ENCODE data around the gene CREG1. TPM values are rescaled to one million over a fixed set of nuclear protein-coding genes. Genes with fewer than 3 reads are reported as not detected.

The CREG1 gene
- total RNA-seq, 2 experiments from 2014 or later, result 45.9 to 52.2 TPM

DNA sequence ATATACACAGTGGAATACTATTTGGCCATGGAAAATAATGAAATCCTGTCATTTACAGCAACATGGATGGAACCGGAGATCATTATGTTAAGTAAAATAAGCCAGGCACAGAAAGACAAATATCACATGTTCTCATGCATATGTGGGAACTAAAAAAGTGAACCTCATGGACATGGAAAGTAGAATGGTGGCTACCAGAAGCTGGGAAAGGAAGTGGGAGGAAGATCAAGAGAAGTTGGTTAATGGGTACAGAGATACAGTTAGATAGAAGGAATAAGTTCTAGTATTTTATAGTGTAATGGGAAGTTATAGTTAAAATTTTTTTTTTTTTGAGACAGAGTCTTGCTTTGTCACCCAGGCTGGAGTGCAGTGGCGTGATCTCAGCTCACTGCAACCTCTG lies 34.8 kb upstream of the CREG1 start:
- H3K4me3 ChIP-seq (ENCODE audit: low read depth, low read length, poor library complexity, severe bottlenecking), result no peak overlapping the region
- POLR2A ChIA-PET, result interaction anchor here (1.3 to 1.9 kb wide), 3 partner anchors 12 to 24 kb away, joined by 3 to 4 read pairs (median 3); no protein-coding TSS in a partner anchor
- H3K4me1 ChIP-seq (ENCODE audit: insufficient read depth, low read length, poor library complexity, severe bottlenecking), result peaks cover 6% of the 10 kb centered on the region
- CTCF ChIA-PET (ENCODE audit: unreplicated experiment), result no interaction called here
- DNase-seq (ENCODE audit: low spot score), result no peak
- no peaks in the 10 kb centered on the region for H4K20me1 ChIP-seq (ENCODE audit: insufficient read depth, low read length)
- intact Hi-C loops (cut with micrococcal nuclease; ENCODE audit: unreplicated experiment), result no loop called here
- H3K36me3 ChIP-seq (ENCODE audit: insufficient read depth, low read length), result peaks cover 35% of the 10 kb centered on the region
- H3K27ac ChIP-seq (ENCODE audit: low read depth, low read length, poor library complexity, severe bottlenecking), result no peak overlapping the region
- no peaks in the 10 kb centered on the region for H3K9me3 ChIP-seq (ENCODE audit: low read length)
- no peaks in the 10 kb centered on the region for H3K79me2 ChIP-seq (ENCODE audit: insufficient read depth, low read depth, low read length)
- BruUV-seq (replicated peaks), result no TSS peak
- TF ChIP-seq EZH2phosphoT487 (IDR thresholded peaks at IDR 0.05; ENCODE audit: borderline replicate concordance, low read depth, low read length) (no peak), CTCF (conservative IDR thresholded peaks at IDR 0.05; ENCODE audit: low read length) (no peak)
- no peak overlapping the region for H2AFZ ChIP-seq (ENCODE audit: low read length)
- no peak overlapping the region for H3K4me2 ChIP-seq (ENCODE audit: low read length)
- H3K9me2 ChIP-seq (ENCODE audit: insufficient read depth, low read length), result no peaks in the 10 kb centered on the region

DNA sequence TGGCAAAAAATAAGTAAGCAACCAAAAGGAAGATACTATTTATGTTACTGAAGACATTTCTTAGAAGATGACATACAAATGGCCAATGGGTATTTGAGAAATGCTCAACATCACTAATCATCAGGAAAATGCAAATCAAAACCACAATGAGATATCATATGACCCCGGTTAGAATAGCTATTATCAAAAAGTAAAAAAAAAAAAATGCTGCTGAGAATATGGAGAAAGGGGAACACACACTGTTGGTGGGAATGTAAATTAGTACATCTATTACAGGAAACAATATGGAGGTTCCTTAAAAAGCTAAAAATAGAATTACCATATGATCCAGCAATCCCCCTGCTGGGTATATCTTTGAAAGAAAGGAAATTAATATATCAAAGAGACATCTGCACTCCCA lies 34.3 kb upstream of the CREG1 start:
- intact Hi-C loops (cut with micrococcal nuclease; ENCODE audit: unreplicated experiment), result no loop called here
- POLR2A ChIA-PET, result interaction anchor here (0.6 to 1.4 kb wide), 3 partner anchors 12 to 369 kb away, joined by 3 read pairs; no protein-coding TSS in a partner anchor

More for the DNA sequence above, 34.3 kb upstream of the CREG1 start:
- no TSS peak for BruUV-seq (replicated peaks)
- Histone ChIP-seq H3K9me3 (ENCODE audit: low read length) (no peaks in the 10 kb centered on the region), H3K79me2 (ENCODE audit: insufficient read depth, low read depth, low read length) (no peaks in the 10 kb centered on the region), H3K4me1 (ENCODE audit: insufficient read depth, low read length, poor library complexity, severe bottlenecking) (peaks cover 6% of the 10 kb centered on the region), H3K4me3 (ENCODE audit: low read depth, low read length, poor library complexity, severe bottlenecking) (no peak overlapping the region), H3K9me2 (ENCODE audit: insufficient read depth, low read length) (no peaks in the 10 kb centered on the region), H2AFZ (ENCODE audit: low read length) (no peak overlapping the region), H4K20me1 (ENCODE audit: insufficient read depth, low read length) (no peaks in the 10 kb centered on the region), H3K27ac (ENCODE audit: low read depth, low read length, poor library complexity, severe bottlenecking) (no peak overlapping the region), H3K36me3 (ENCODE audit: insufficient read depth, low read length) (peaks cover 40% of the 10 kb centered on the region), H3K4me2 (ENCODE audit: low read length) (no peak overlapping the region)
- no peak for TF ChIP-seq CTCF (conservative IDR thresholded peaks at IDR 0.05; ENCODE audit: low read length)
- CTCF ChIA-PET (ENCODE audit: unreplicated experiment), result no interaction called here
- DNase-seq (ENCODE audit: low spot score), result no peak
